GM19468 (cell line): ENCODE measurements around the gene OR6V1.

Experiments used
- ATAC-seq: cut with Tn5 transposase; IDR thresholded peaks from one replicate; pipeline ENCODE4 v1.9.1; 2021; ENCODE audit warnings: mild to moderate bottlenecking, moderate library complexity, moderate number of reproducible peaks; ENCODE audit not compliant: unreplicated experiment; ENCODE audit errors: extremely low read depth

The OR6V1 gene, protein sequence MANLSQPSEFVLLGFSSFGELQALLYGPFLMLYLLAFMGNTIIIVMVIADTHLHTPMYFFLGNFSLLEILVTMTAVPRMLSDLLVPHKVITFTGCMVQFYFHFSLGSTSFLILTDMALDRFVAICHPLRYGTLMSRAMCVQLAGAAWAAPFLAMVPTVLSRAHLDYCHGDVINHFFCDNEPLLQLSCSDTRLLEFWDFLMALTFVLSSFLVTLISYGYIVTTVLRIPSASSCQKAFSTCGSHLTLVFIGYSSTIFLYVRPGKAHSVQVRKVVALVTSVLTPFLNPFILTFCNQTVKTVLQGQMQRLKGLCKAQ

DNA sequence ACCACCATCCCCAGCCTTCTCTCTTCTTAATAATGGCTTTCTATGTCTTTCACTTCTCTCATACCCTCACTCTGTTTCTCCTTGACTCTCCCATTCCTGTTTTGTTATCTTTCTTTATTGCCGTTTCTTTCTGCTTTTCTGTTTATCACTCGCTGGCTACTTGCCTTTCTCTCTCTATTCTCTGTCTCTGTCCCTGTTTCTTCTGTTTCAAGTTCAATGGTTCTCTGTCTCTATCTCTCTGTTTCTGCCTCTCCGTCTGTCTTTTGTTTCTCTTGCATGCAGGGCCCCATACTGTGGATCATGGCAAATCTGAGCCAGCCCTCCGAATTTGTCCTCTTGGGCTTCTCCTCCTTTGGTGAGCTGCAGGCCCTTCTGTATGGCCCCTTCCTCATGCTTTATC, at the start of gene OR6V1:
Gene OR6V1 (plus strand): TSS at position 301 of the 400 bp plus-strand sequence. CDS start 0 bp downstream, at position 301.
- ATAC-seq = no peak

DNA sequence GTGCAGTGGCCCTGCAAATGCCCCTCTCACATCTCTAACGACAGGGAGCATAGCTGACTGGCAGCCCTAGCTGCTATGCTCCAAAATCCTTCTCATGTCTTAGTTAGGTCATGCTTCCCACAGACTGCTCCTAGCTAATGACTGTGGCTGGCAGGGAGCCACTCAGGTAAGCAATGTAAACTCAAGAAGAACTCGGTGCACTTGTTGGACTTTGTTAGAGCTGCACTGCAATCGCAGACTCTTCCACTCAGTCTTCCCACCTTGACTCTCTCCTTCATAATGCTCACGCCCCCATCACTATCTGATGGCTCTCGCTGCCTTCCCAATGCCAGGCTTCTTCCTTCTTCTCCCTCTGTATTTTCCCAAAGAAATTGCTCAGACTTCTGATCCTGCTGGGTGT, 49.2 kb upstream of the OR6V1 start:
- ATAC-seq = no peak

GRCh38 chr7:143003393-143004051, 48.6 kb upstream of the OR6V1 start:
- ATAC-seq = peak; percentile 28

DNA sequence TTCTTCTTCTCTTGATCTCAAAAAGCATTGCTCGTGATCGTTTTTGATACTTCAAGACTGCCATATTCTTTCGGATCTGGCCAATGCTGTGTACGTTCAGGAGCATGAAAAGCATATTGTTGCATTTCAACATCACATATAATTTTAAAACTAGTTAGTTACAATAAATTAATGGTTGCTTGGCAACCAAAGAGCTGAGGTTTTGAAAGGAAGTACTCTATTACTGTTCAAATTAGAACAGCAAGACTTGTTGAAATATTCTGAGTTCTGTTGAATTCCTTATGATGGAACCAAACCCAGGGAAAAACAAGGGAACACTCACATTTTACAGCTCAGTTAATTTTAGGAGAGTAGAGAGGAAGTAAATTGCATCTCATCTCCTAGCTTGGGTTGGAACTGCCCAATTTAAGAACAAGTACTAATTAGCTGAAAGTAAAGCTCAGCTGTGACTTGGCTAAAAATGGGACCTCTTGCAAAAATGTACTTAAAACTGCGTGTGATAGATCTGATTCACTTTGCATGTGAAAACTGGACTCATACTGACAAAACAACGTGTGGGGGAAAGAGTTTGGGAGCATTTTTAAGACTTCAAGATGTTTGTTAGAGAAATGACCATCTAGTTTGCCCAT, 46.4 kb upstream of the OR6V1 start:
- no peak for ATAC-seq

DNA sequence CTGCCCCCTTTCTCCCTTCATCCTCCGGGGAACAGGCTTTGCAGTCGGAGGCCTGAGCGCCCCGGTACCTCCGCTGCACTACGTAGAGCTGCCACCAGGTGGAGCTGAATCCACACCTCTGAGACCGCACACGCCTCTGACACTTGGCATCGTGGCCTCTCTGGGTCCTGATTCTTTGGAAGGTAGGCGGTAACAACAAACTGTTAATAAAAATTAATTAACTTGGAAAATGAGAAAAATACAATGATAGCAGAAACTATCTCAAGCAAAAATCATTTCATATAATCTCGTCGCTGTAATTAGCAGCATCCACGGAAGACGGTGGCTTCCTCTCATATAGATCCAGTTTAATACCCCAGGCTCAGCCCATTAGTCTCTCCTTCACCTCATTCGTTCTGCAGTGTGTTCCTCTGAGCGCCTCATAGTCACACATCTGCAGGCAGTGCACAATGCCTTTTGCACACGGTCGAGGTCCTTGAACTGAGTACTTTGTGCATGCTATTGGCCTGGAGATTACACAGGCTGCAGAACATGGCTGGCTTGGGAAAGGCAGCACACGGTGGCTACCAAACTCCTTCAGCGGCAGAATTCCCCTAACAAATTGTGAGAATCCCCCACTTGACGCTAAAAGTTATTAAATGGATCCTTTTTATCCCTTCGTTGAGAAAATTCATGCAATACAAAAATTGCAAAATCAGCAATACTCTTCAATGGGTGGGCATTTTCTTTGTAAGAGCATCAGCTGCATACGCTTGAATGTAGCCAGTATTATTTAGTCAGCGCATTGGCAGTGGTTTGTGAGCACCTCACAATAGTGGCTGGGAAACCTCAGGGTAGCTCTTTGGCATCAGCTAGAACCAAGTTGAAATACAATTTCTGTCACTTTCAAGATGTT, 43.9 kb upstream of the OR6V1 start:
- peak; percentile 86 for ATAC-seq

GRCh38 chr7:143012001-143012400, 40.1 kb upstream of the OR6V1 start:
- ATAC-seq = no peak

DNA sequence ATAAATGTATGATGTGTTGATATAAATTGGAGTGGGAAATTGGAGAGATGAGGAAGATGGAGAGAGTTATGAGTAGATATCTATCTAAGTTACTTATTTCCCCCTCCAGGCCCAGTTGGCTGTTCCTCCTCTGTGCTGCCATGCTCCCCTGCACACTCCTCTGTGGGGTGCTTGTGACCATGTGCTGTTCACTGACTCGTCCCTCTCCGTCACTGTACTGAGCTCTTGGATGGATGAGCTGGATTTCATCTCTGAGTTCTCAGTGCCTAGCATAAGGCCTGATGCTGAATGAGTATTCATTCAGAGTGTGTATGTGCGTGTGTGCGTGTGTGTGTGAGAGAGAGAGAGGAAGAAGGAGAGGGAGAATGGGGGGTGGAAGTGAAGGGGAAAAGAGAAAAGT, 39.7 kb upstream of the OR6V1 start:
- no peak for ATAC-seq

DNA sequence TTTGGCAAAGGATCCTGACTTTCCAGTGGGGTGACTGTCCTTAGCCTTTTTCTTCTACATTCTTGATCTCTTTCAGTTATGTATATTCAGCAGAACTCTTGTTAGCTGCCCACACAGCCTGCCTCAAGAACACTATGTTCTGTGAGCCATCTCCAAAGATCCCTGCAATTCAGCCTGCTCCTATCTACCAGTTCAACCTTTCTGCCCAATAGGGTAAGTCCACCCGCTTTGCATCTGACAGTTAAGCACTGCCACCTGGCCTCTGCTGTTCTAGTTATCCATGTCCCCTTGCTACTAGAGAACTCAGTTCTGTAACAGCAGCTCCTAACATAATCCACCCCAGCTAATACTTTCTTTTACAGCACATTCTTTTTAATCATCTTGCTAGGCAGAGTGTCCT, 38.7 kb upstream of the OR6V1 start:
- ATAC-seq = no peak

DNA sequence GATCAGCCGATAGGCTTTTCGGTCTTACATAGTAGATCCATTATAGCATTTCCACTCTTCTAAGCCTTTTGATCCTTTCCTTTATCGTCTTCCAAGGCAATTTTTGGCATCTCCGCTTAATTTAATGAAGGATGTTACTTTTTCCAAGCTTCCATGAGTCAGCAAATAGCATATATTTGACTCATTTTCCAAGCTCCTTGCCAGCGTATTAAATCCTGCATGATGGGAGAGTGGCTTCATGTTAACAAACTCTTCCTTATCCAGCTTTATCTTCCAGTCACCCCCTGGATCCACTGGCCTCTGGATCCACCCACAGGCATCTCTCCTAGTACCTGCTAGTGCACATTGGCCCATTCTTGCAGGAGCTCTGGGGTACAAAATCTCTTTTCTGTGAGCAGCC, 38.2 kb upstream of the OR6V1 start:
- ATAC-seq = no peak

DNA sequence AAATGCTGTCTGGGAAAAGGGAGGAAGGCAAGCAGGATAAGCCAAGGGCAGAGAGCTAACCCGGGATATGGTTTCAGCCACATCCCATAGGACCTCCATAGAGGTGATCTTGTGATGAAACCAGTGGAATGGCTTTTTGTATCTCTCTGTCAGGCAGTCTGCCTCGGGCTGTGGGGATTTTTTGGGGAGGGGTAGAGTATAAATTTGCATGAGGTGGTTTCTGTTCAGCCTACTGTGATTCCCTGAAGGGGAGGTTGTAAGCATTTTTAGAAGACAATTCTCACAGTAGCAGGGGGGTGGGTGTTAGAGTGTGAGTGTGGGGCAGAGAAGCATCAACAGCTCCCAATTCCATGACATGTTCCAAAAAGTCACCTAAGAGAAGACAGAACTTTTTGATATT, 37.1 kb upstream of the OR6V1 start:
- ATAC-seq = no peak

DNA sequence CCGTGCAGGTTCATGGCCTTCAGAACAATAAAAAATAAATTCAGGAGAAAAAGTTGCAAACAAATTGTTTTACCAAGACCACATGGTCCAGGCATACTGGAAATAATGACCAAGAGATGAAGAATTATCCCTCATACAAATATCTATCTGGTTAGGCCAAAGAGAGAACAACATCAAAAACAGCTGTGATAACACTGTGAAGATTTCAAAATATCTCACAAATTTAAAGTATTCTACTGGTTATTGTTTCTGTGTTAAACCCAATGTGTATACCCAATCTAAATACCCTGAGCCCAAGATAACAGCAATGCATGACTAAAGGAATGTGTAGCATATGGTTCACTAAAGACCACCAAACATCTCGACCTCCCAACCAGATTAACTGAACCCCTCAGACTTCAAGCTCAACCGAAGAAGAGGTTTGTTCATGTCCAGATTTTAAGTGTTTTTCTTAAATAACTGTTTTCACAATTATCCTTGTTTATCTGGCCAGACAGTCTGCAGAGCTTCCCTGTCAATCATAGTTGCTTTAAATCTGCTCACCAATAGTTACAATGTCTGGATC, 36.1 kb upstream of the OR6V1 start:
- ATAC-seq = no peak

DNA sequence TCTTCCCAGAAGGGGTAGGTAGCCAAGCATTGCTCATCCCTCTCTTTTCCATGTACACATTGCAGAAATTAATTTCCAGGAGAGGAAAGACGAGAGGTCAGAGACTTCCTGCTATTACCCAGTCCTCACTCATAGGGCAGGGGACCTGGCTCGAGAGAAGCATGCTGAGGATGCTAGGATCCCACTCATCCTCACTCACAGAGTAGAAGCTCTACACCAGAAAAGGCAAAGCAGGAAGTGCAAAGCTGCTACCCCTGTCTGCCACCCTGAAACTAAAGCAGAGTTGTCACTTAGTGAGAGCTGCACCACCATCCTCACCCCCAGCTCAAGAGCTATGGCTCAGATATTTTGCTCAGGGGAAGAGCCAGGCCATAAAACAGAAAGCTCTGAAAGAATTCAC, 35.1 kb upstream of the OR6V1 start:
- ATAC-seq = no peak

DNA sequence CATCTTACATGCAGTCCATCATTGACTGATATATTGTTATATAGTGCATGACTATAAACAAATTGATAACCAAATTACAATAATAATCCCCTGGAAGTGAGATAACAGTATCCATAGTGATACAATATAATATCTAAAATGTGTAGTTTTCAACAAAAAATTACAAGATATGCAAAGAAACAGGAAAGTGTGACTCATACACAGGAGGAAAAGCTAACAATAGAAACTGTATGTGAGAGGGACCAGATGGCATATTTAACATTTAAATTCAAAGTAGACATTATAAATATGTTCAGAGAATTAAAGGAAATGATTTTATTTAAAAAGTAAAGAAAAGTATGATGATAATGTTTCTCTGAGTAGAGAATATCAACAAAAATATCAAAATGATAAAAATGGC, 33.2 kb upstream of the OR6V1 start:
- ATAC-seq = no peak

DNA sequence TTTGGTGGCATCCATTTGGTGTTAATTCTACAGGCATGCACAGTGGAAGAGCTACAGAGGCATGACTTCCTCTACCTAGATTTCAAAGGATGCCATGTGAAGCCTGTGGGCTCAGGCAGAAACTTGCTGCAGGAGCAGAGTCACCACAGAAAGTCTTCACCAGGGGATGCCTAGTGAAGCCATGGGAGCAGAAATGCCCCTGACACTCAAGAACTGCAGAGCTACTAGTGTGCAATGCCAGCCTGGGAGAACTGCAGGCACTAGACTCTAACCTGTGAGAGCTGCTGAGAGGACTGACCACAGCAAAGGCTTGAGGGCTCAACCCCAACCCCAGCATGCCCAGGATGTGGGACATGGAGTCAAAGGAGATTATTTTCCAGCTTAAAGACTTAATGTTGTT, 29.1 kb upstream of the OR6V1 start:
- no peak for ATAC-seq

DNA sequence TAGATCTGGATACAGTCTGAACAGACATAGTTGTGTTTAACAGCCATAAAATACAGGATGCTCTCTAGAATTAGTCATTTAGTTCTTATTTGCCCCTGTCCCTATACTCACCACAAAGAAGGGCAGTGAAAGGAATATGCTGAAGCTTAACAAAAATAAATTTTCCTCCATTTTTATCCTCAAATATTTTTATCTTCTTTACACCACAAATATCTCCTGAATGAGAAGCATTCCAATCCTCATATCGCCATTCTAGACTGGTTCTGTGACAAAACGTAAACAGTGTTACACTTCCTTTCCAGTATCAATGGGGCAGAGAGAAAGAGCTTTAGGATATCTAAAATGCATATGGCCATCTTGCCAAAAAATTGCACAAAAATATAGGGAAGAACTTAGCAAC, 26.8 kb upstream of the OR6V1 start:
- ATAC-seq = no peak

DNA sequence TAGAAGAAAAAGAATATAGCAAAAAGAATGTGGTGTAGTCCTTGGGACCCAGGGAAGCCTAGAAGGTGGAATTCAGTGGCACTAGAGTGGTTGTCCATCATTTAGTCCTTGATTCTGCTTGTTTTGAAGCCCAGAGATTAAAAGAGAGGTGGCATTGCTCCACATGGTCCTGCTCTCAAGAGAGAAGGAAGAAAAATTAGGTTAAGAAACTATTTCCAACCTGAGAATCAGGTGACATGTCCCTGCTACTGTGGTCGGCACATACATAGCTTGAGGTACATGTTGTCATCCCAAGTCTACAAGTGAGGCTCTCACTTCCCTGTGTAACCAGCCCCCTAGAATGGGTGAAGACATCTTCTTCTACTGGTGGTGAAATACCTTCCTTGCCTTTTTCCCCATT, 25.1 kb upstream of the OR6V1 start, which contains the start of gene OR9A2:
Gene OR9A2 (minus strand): TSS at position 101 of the 400 bp plus-strand sequence. CDS start 0 bp downstream, at position 101.
- no peak for ATAC-seq

GRCh38 chr7:143027683-143028082, 24.5 kb upstream of the OR6V1 start:
- no peak for ATAC-seq

- ATAC-seq = no peak
Observed at GRCh38 chr7:143038635-143039034, 13.5 kb upstream of the OR6V1 start.

DNA sequence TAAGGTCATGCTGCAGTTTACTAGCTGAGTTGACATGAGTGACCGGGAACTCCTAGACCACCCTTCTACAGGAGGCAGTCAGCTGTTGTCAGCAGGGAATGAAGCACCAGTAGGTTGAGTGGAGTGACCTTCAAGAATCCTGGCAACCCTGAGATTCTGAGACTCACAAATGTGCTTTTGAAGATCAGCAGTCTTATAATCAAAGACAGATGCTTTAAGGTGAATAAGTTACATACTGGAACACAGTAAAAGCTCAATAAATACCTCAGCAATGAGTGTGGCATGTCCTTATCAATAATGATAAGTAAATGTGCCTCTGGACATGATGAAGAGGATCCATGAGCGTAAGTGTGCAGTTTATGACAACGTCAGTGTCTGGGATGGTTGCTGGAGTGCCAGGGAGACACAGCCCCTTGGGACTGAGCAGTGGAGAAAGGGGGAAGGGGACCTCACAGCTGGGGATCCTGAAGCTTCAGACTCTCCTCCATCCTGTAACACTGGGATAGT, 11.9 kb upstream of the OR6V1 start:
- no peak for ATAC-seq

GRCh38 chr7:143041346-143041745, 10.8 kb upstream of the OR6V1 start:
- ATAC-seq = no peak
